Measurements from ENCODE around the gene TNFRSF4. TPM values are rescaled to one million over a fixed set of nuclear protein-coding genes. Genes with fewer than 3 reads are reported as not detected.
"Not testable (repeated sequence)": the region's sequence is repeated elsewhere in the genome, so short reads cannot be mapped to it uniquely, and the experiment has no call there.

TNFRSF4 gene
- total and polyA plus RNA-seq, 10 donors = 6.6 to 23.4 (median 13.6) TPM

- Histone ChIP-seq H3K4me1 (peaks cover 0 to 32% (median 21%) of the 10 kb centered on the region in 6 donors), H3K36me3 (no peaks in the 10 kb centered on the region), H3K9me3 (peaks cover 0 to 5% (median 0%) of the 10 kb centered on the region in 8 donors), H3K4me3 (no peak overlapping the region), H3K27me3 (replicated peaks in 1 of 7) (peaks cover 0 to 100% (median 40%) of the 10 kb centered on the region in 7 donors), H3K27ac (no peak overlapping the region)
- intact Hi-C loops (cut with DNase I; ENCODE audit: low total_unique reads) = no loop called here
- TF ChIP-seq POLR2AphosphoS5 (IDR thresholded peaks at IDR 0.05) (no peak), CTCF (IDR thresholded peaks at IDR 0.05 in 8 of 11, conservative IDR thresholded peaks at IDR 0.05 in 3 of 11) (no peak), POLR2A (IDR thresholded peaks at IDR 0.05) (no peak)
- 86 to 100% (median 90%) methylated on average over 2 to 32 of the region's 32 CpGs for WGBS, 5 donors
- DNase-seq = no peak
Measured at GRCh38 chr1:1178794-1179331, 35.1 kb downstream of the TNFRSF4 start.

GRCh38 chr1:1177452-1178206, 36.3 kb downstream of the TNFRSF4 start:
- Histone ChIP-seq H3K4me1 (peaks cover 0 to 32% (median 20%) of the 10 kb centered on the region in 6 donors), H3K9me3 (peaks cover 0 to 5% (median 0%) of the 10 kb centered on the region in 8 donors), H3K27me3 (replicated peaks in 1 of 7) (peaks cover 0 to 100% (median 52%) of the 10 kb centered on the region in 7 donors), H3K36me3 (no peaks in the 10 kb centered on the region), H3K27ac (no peak overlapping the region), H3K4me3 (no peak overlapping the region)
- no peak for TF ChIP-seq POLR2AphosphoS5 (IDR thresholded peaks at IDR 0.05)
- no peak for TF ChIP-seq POLR2A (IDR thresholded peaks at IDR 0.05)
- no peak for TF ChIP-seq CTCF (IDR thresholded peaks at IDR 0.05 in 8 of 11, conservative IDR thresholded peaks at IDR 0.05 in 3 of 11)
- WGBS, 5 donors = 81 to 89% (median 83%) methylated on average over 15 to 21 of the region's 21 CpGs
- DNase-seq = peak; percentile 23
- intact Hi-C loops (cut with DNase I; ENCODE audit: low total_unique reads) = no loop called here

GRCh38 chr1:1176931-1177330, 37.0 kb downstream of the TNFRSF4 start:
- H3K27ac ChIP-seq = no peak overlapping the region
- H3K9me3 ChIP-seq = peaks cover 0 to 5% (median 0%) of the 10 kb centered on the region in 8 donors
- H3K36me3 ChIP-seq = no peaks in the 10 kb centered on the region
- no peak for TF ChIP-seq CTCF (IDR thresholded peaks at IDR 0.05 in 8 of 11, conservative IDR thresholded peaks at IDR 0.05 in 3 of 11)
- TF ChIP-seq POLR2A (IDR thresholded peaks at IDR 0.05) = no peak
- no peak for TF ChIP-seq POLR2AphosphoS5 (IDR thresholded peaks at IDR 0.05)
- no peak overlapping the region for H3K4me3 ChIP-seq
- H3K27me3 ChIP-seq (replicated peaks in 1 of 7) = peaks cover 0 to 100% (median 49%) of the 10 kb centered on the region in 7 donors
- DNase-seq = peak; percentile 15
- intact Hi-C loops (cut with DNase I; ENCODE audit: low total_unique reads) = no loop called here
- 76 to 86% (median 82%) methylated on average over 7 of the region's 7 CpGs for WGBS, 5 donors
- H3K4me1 ChIP-seq = peaks cover 0 to 32% (median 23%) of the 10 kb centered on the region in 6 donors

GRCh38 chr1:1176063-1176761, 37.7 kb downstream of the TNFRSF4 start:
- intact Hi-C loops (cut with DNase I; ENCODE audit: low total_unique reads); H3K4me3 ChIP-seq; H3K36me3 ChIP-seq; H3K27ac ChIP-seq; H3K9me3 ChIP-seq: not testable (repeated sequence)
- 51 to 70% (median 56%) methylated on average over 22 of the region's 22 CpGs for WGBS, 5 donors
- Histone ChIP-seq H3K4me1 (peaks cover 0 to 39% (median 27%) of the 10 kb centered on the region in 6 donors), H3K27me3 (replicated peaks in 1 of 7) (peaks cover 0 to 100% (median 56%) of the 10 kb centered on the region in 7 donors)
- peak; percentile 56 for DNase-seq

All from spleen (tissue), 11 donors.